ENCODE measurements around the gene CLNK. TPM values are rescaled to one million over a fixed set of nuclear protein-coding genes. Genes with fewer than 3 reads are reported as not detected.

The CLNK gene
- total RNA-seq, 4 donors from 2014 or later, result 0.19 TPM; not detected in 3

DNA sequence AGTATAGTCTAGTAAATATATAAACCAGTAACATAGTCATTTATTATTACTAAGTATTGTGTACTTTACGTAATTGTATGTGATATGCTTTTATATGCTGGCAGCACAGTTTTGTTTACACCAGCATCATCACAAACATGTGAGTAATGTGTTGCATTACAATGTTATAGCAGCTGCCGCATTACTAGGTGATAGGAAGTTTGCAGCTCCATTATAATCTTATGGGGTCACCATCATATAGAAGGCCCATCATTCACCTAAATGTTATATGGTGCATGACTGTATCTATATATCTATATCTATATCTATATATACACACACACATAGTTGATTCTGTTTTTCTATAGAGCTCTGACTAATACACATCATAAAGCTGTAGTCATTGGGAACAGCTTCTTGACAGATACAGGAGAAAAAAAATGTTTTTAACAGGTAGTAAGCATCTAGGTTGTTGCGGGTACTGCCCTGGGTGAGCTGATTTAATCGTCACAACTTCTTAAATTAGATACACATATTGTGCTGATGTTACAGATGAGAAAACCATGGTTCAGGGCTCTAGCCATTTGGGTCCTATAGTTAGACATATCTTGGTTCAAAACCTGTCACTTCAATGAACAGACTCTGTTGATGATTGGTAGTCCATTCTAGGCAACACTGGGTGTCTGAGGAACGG, 77.9 kb downstream of the CLNK start:
- H3K9me3 ChIP-seq, result no peaks in the 10 kb centered on the region
- no peak for DNase-seq
- TF ChIP-seq, protein P1, sequence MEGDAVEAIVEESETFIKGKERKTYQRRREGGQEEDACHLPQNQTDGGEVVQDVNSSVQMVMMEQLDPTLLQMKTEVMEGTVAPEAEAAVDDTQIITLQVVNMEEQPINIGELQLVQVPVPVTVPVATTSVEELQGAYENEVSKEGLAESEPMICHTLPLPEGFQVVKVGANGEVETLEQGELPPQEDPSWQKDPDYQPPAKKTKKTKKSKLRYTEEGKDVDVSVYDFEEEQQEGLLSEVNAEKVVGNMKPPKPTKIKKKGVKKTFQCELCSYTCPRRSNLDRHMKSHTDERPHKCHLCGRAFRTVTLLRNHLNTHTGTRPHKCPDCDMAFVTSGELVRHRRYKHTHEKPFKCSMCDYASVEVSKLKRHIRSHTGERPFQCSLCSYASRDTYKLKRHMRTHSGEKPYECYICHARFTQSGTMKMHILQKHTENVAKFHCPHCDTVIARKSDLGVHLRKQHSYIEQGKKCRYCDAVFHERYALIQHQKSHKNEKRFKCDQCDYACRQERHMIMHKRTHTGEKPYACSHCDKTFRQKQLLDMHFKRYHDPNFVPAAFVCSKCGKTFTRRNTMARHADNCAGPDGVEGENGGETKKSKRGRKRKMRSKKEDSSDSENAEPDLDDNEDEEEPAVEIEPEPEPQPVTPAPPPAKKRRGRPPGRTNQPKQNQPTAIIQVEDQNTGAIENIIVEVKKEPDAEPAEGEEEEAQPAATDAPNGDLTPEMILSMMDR (IDR thresholded peaks at IDR 0.05), result no peak
- TF ChIP-seq POLR2A (IDR thresholded peaks at IDR 0.05), result no peak
- intact Hi-C loops (cut with DNase I), result no loop called here
- no peaks in the 10 kb centered on the region for H3K4me1 ChIP-seq
- no peaks in the 10 kb centered on the region for H3K27me3 ChIP-seq
- H3K36me3 ChIP-seq, result no peaks in the 10 kb centered on the region
- H3K4me3 ChIP-seq, result no peak overlapping the region
- H3K27ac ChIP-seq, result no peak overlapping the region
- 69 to 74% methylated on average over 5 of the region's 5 CpGs for WGBS, 2 donors

DNA sequence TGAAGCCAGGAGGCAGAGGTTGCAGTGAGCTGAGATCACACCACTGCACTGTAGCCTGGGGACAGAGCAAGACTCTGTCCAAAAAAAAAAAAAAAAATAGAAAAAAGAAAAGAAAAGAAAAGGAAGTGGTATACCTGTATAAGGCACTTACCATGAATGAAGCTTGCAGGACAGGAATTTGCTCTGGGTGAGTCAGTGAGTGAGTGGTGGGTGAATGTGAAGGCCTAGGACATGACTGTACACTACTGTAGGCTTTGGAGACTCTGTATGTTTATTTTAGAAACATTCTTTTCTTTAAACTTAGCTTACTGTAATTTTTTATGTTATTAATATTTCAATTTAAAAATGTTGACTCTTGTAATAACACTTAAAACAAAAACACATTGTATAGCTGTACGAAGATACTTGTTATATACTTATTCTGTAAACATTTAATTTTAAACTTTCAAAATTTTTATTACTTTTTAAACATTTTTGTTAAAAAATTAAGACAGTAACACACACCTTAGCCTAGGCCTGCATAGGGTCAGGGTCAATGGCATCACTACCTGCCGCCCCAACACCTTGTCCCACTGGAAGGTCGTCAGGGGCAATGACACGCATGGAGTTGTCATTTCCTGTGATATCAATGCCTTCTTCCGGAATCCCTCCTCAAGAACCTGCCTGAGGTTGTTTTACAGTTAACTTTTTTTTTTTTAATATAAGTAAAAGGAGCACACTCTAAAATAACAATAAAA, 78.7 kb downstream of the CLNK start:
- WGBS, 2 donors, result 55 to 84% methylated on average over 5 of the region's 5 CpGs
- H3K9me3 ChIP-seq, result no peaks in the 10 kb centered on the region
- H3K27ac ChIP-seq, result no peak overlapping the region
- H3K27me3 ChIP-seq, result no peaks in the 10 kb centered on the region
- intact Hi-C loops (cut with DNase I), result no loop called here
- DNase-seq, result no peak
- H3K4me1 ChIP-seq, result no peaks in the 10 kb centered on the region
- no peak overlapping the region for H3K4me3 ChIP-seq
- H3K36me3 ChIP-seq, result no peaks in the 10 kb centered on the region
- TF ChIP-seq POLR2A (IDR thresholded peaks at IDR 0.05), result no peak
- TF ChIP-seq, protein P1 (IDR thresholded peaks at IDR 0.05), result no peak

DNA sequence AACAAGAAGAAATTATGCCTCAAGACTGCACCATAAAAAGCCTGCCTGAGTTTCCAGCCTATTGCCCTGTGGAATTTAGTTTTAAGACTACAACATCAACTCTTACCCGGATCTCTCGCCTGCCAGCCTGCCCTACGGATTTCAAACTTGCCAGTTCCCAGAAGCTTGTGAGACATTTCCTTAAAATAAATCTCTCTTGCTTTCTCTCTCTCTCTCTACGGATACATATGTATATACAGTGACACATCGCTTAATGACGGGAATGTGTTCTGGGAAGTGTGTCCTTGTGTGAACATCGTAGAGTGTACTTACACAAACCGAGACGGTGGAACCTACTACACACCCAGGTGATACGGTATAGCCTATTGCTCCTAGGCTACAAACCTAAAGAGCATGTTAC, 79.5 kb downstream of the CLNK start:
- no peak overlapping the region for H3K4me3 ChIP-seq
- H3K27me3 ChIP-seq, result no peaks in the 10 kb centered on the region
- intact Hi-C loops (cut with DNase I), result no loop called here
- H3K36me3 ChIP-seq, result no peaks in the 10 kb centered on the region
- 92 to 94% methylated on average over 10 of the region's 10 CpGs for WGBS, 2 donors
- DNase-seq, result no peak
- no peaks in the 10 kb centered on the region for H3K9me3 ChIP-seq
- no peak overlapping the region for H3K27ac ChIP-seq
- TF ChIP-seq, protein P1 (IDR thresholded peaks at IDR 0.05), result no peak
- TF ChIP-seq POLR2A (IDR thresholded peaks at IDR 0.05), result no peak
- H3K4me1 ChIP-seq, result no peaks in the 10 kb centered on the region

DNA sequence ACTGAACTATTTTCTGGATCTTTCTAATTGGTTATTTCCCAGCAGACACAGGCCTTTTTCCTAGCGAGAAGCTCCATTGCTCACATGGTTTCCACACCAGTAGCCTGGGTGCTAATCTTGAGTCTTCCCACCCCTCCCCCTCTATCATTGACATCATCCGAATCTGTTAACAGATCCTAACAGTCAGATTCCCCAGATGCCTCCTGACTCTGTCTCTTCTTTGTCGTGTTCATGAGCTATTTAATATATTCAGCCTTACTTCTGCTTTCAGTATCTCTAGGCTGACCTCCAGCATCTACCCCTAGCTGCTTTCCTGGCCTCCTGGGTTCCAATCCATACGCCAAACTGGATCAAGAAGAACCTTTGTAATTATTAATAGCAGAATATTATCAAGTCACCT, 85.0 kb downstream of the CLNK start:
- H3K36me3 ChIP-seq, result no peaks in the 10 kb centered on the region
- H3K4me1 ChIP-seq, result no peaks in the 10 kb centered on the region
- TF ChIP-seq POLR2A (IDR thresholded peaks at IDR 0.05), result no peak
- H3K27me3 ChIP-seq, result no peaks in the 10 kb centered on the region
- WGBS, 2 donors, result 76% methylated on average over 4 of the region's 4 CpGs
- H3K9me3 ChIP-seq, result no peaks in the 10 kb centered on the region
- H3K27ac ChIP-seq, result no peak overlapping the region
- H3K4me3 ChIP-seq, result no peak overlapping the region
- intact Hi-C loops (cut with DNase I), result no loop called here
- DNase-seq, result no peak

DNA sequence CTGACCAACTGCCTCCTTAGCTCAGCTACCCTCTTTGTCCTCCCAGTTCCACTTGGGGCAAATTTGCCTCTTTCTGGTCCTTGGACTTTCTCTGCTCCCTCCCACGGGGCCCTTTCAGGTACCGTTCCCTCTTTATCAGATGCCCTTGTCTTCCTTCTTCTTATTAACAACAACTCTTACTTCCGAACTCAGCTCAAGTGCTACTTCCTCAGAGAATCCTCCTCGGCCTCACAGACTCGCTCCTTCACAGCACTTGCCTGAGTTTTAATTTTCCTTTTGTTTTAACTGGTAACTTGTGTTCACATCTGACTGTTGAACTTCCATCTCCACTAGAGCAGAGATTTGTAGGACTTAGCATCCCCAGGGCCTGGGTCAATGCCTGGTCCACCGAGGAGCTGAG, 85.7 kb downstream of the CLNK start:
- Histone ChIP-seq H3K27ac (no peak overlapping the region), H3K9me3 (no peaks in the 10 kb centered on the region), H3K4me3 (no peak overlapping the region), H3K27me3 (no peaks in the 10 kb centered on the region), H3K4me1 (no peaks in the 10 kb centered on the region), H3K36me3 (no peaks in the 10 kb centered on the region)
- no peak for DNase-seq
- 67 to 77% methylated on average over 5 to 6 of the region's 6 CpGs for WGBS, 2 donors
- TF ChIP-seq, protein P1 (IDR thresholded peaks at IDR 0.05), result no peak
- TF ChIP-seq POLR2A (IDR thresholded peaks at IDR 0.05), result no peak
- intact Hi-C loops (cut with DNase I), result no loop called here

Measured in esophagus squamous epithelium (tissue), 5 donors.